H9 (cell line): ENCODE results near the gene SLC38A11. TPM values are rescaled to one million over a fixed set of nuclear protein-coding genes. Genes with fewer than 3 reads are reported as not detected.

Experiments used
- DNase-seq: peaks from one replicate; pipeline ENCODE4 v3.0.0-alpha.2; 2017
- H2AFZ ChIP-seq: one replicate; pipeline ENCODE4 v1.6.1; 2013; ENCODE audit warnings: mild to moderate bottlenecking, low read length, control low read depth, moderate library complexity
- H2AK5ac ChIP-seq: 2 replicates; pipeline ENCODE4 v1.6.1; 2013; ENCODE audit warnings: low read length, control low read depth, mixed read lengths; ENCODE audit not compliant: insufficient read length
- H2BK120ac ChIP-seq: one replicate; pipeline ENCODE4 v1.6.1; 2013; ENCODE audit warnings: low read depth, mild to moderate bottlenecking, low read length, control low read depth, inconsistent platforms; ENCODE audit not compliant: poor library complexity, severe bottlenecking
- H2BK12ac ChIP-seq: 2 replicates; pipeline ENCODE4 v1.6.1; 2013; ENCODE audit warnings: low read length, control low read depth, mixed read lengths, low read depth; ENCODE audit not compliant: insufficient read length
- H2BK15ac ChIP-seq: 2 replicates; pipeline ENCODE4 v1.6.1; 2013; ENCODE audit warnings: low read depth, low read length, control low read depth
- H2BK20ac ChIP-seq: one replicate; pipeline ENCODE4 v1.6.1; 2013; ENCODE audit warnings: low read depth, mild to moderate bottlenecking, low read length, control low read depth, inconsistent platforms; ENCODE audit not compliant: poor library complexity, severe bottlenecking
- H2BK5ac ChIP-seq: 2 replicates; pipeline ENCODE4 v1.6.1; 2013; ENCODE audit warnings: low read length, control low read depth, mixed read lengths; ENCODE audit not compliant: insufficient read length
- H3K14ac ChIP-seq: 2 replicates; pipeline ENCODE4 v1.6.1; 2013; ENCODE audit warnings: low read length, control low read depth; ENCODE audit not compliant: insufficient read depth
- H3K18ac ChIP-seq: 2 replicates; pipeline ENCODE4 v1.6.1; 2013; ENCODE audit warnings: low read depth, mild to moderate bottlenecking, mixed read lengths, low read length, control low read depth; ENCODE audit not compliant: insufficient read length
- H3K23ac ChIP-seq: 2 replicates; pipeline ENCODE4 v1.6.1; 2013; ENCODE audit warnings: low read length, control low read depth, mixed read lengths, low read depth; ENCODE audit not compliant: insufficient read length
- H3K23me2 ChIP-seq: 2 replicates; pipeline ENCODE4 v1.6.1; 2013; ENCODE audit warnings: low read depth, mild to moderate bottlenecking, mixed read lengths, low read length, control low read depth; ENCODE audit not compliant: insufficient read length, poor library complexity, severe bottlenecking
- H3K27ac ChIP-seq: 2 replicates; pipeline ENCODE4 v1.5.1; 2013; ENCODE audit warnings: low read length, control low read depth, mixed read lengths, low read depth; ENCODE audit not compliant: insufficient read length
- H3K27me3 ChIP-seq: 2 replicates; pipeline ENCODE4 v1.6.1; 2013; ENCODE audit warnings: low read length, control low read depth, inconsistent platforms; ENCODE audit not compliant: insufficient read depth
- H3K4ac ChIP-seq: 2 replicates; pipeline ENCODE4 v1.6.1; 2013; ENCODE audit warnings: low read depth, mild to moderate bottlenecking, control low read depth, inconsistent platforms, low read length, moderate library complexity
- H3K4me1 ChIP-seq: 2 replicates; pipeline ENCODE4 v1.6.1; 2013; ENCODE audit warnings: low read length, control low read depth, inconsistent platforms; ENCODE audit not compliant: insufficient read depth
- H3K4me2 ChIP-seq: 2 replicates; pipeline ENCODE4 v1.6.1; 2013; ENCODE audit warnings: low read length, control low read depth, mixed read lengths; ENCODE audit not compliant: insufficient read length, insufficient read depth
- H3K56ac ChIP-seq: 2 replicates; pipeline ENCODE4 v1.6.1; 2013; ENCODE audit warnings: low read depth, mild to moderate bottlenecking, mixed read lengths, low read length, control low read depth; ENCODE audit not compliant: insufficient read length
- H3K79me1 ChIP-seq: 2 replicates; pipeline ENCODE4 v1.6.1; 2013; ENCODE audit warnings: low read depth, mild to moderate bottlenecking, moderate library complexity, low read length, control low read depth, inconsistent platforms; ENCODE audit not compliant: insufficient read depth, poor library complexity, severe bottlenecking
- H3K79me2 ChIP-seq: 2 replicates; pipeline ENCODE4 v1.6.1; 2013; ENCODE audit warnings: low read length, control low read depth, inconsistent platforms; ENCODE audit not compliant: insufficient read depth
- H3K9ac ChIP-seq: 2 replicates; pipeline ENCODE4 v1.6.1; 2013; ENCODE audit warnings: low read length, control low read depth, mixed read lengths; ENCODE audit not compliant: insufficient read length; ENCODE audit errors: extremely low read depth
- H3K9me3 ChIP-seq: one replicate; pipeline ENCODE4 v1.6.1; 2013; ENCODE audit warnings: low read depth, low read length, inconsistent platforms; ENCODE audit not compliant: control insufficient read depth
- H3T11ph ChIP-seq: one replicate; pipeline ENCODE4 v1.6.1; 2013; ENCODE audit warnings: mild to moderate bottlenecking, low read length, control low read depth, inconsistent platforms
- H4K20me1 ChIP-seq: one replicate; pipeline ENCODE4 v1.6.1; 2013; ENCODE audit not compliant: control insufficient read depth, insufficient read length, insufficient read depth
- H4K5ac ChIP-seq: 2 replicates; pipeline ENCODE4 v1.6.1; 2013; ENCODE audit warnings: low read depth, mild to moderate bottlenecking, mixed read lengths, low read length, control low read depth; ENCODE audit not compliant: insufficient read length
- H4K8ac ChIP-seq: replicated peaks from 2 replicates; pipeline ENCODE4 v1.6.1; 2013; ENCODE audit warnings: low read length, control low read depth, mixed read lengths, low read depth; ENCODE audit not compliant: insufficient read length
- H4K91ac ChIP-seq: 2 replicates; pipeline ENCODE4 v1.6.1; 2013; ENCODE audit warnings: low read depth, mild to moderate bottlenecking, moderate library complexity, mixed read lengths, low read length, control low read depth; ENCODE audit not compliant: insufficient read length
- H3K27ac Mint-ChIP-seq, 3 experiments: 2 replicates in 2 of 3; 3 replicates in 1 of 3; pipeline ENCODE4 v1.8.0; 2020 to 2021; ENCODE audit warnings: mixed read lengths in 3 of 3, mild to moderate bottlenecking in 1 of 3, moderate library complexity in 1 of 3
- H3K27me3 Mint-ChIP-seq: 2 replicates; pipeline ENCODE4 v1.8.0; 2021; ENCODE audit warnings: low read depth, mild to moderate bottlenecking, moderate library complexity, mixed read lengths
- H3K36me3 Mint-ChIP-seq, 3 experiments: 2 replicates in 2 of 3; 3 replicates in 1 of 3; pipeline ENCODE4 v1.8.0; 2020 to 2021; ENCODE audit warnings: low read depth in 3 of 3, mixed read lengths in 3 of 3; ENCODE audit not compliant: insufficient read depth in 1 of 3
- H3K4me1 Mint-ChIP-seq, 2 experiments: 2 replicates each; pipeline ENCODE4 v1.8.0; 2020; ENCODE audit warnings: mixed read lengths in 2 of 2
- H3K4me3 Mint-ChIP-seq, 2 experiments: 2 replicates in 1 of 2; 3 replicates in 1 of 2; pipeline ENCODE4 v1.8.0; 2020 to 2021; ENCODE audit warnings: mild to moderate bottlenecking in 2 of 2, mixed read lengths in 2 of 2, moderate library complexity in 1 of 2
- H3K9me3 Mint-ChIP-seq, 2 experiments: 2 replicates in 1 of 2; 3 replicates in 1 of 2; pipeline ENCODE4 v1.8.0; 2020; ENCODE audit warnings: mild to moderate bottlenecking in 2 of 2, mixed read lengths in 2 of 2, moderate library complexity in 1 of 2
- CTCF ChIP-seq: fragments of 200-600 bp; sonication (generic); conservative IDR thresholded peaks from 3 replicates; pipeline ENCODE4 v1.8.0; 2021; ENCODE audit warnings: antibody characterized with exemption, mild to moderate bottlenecking
- whole genome bisulfite sequencing: extraction: QIAGEN DNeasy Blood & Tissue Kit; methylation state at CpG from one replicate; pipeline ENCODE4 v1.1.7; 2013; ENCODE audit warnings: missing lambda C conversion rate, low lambda C conversion rate, mixed read lengths; ENCODE audit not compliant: insufficient read length; ENCODE audit errors: extremely low coverage; 5-methylcytosine and 5-hydroxymethylcytosine counted together
- total RNA-seq: library from RNA; stranded (reverse); gene quantifications from 2 replicates; pipeline ENCODE4 v1.2.1, GENCODE V29; 2021

The SLC38A11 gene
- total RNA-seq, 1 experiment from 2014 or later = not detected

DNA sequence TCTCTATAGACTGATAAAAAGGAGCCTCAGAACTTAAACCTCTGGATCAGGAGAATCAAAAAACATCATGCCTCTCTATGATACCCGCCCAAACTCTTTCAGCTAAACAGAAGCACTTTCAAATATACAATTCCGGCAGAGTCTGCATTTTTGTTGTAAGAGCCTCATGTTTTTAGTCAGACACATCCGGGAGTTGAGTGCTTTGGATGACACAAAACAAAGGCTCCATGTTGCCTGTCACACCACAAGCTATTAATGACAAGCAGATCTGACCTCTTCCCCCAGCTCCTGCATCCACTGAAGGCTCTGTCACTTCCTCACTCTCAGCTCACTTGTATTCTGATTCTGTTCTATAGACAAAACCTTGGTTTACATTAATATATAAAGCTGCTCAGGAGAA, 33.2 kb downstream of the SLC38A11 start:
- H2BK5ac ChIP-seq = no peak overlapping the region
- no peak overlapping the region for H3K18ac ChIP-seq
- peaks cover 7% of the 10 kb centered on the region in 2 experiments for H3K4me1 Mint-ChIP-seq
- no peak overlapping the region for H3K4ac ChIP-seq
- no peaks in the 10 kb centered on the region for H3K9me3 ChIP-seq
- H3K27me3 Mint-ChIP-seq = no peaks in the 10 kb centered on the region
- no peak overlapping the region for H2BK20ac ChIP-seq
- no peak overlapping the region for H4K91ac ChIP-seq
- no peaks in the 10 kb centered on the region for H3K4me1 ChIP-seq
- H3K79me2 ChIP-seq = no peaks in the 10 kb centered on the region
- no peak overlapping the region for H2BK120ac ChIP-seq
- H3K36me3 Mint-ChIP-seq = no peaks in the 10 kb centered on the region
- no peak overlapping the region for H3K14ac ChIP-seq
- no peak overlapping the region for H2AFZ ChIP-seq
- H4K8ac ChIP-seq = no peak overlapping the region
- no CpG with 5 or more reads among the region's 3 CpGs for WGBS
- no peak overlapping the region for H4K5ac ChIP-seq
- H3K27ac Mint-ChIP-seq = peak overlapping the region in 1 of 3 experiments; percentile 21; a peak in 1 of 7 replicates
- no peak overlapping the region for H2AK5ac ChIP-seq
- H3K56ac ChIP-seq = no peak overlapping the region
- no peaks in the 10 kb centered on the region for H3K79me1 ChIP-seq
- TF ChIP-seq CTCF = no peak
- H3K9ac ChIP-seq = no peak overlapping the region
- H3K27ac ChIP-seq = no peak overlapping the region
- H3K4me3 Mint-ChIP-seq = no peak overlapping the region
- no peak overlapping the region for H2BK12ac ChIP-seq
- no peaks in the 10 kb centered on the region for H4K20me1 ChIP-seq
- DNase-seq = no peak
- H3K9me3 Mint-ChIP-seq = no peaks in the 10 kb centered on the region
- no peak overlapping the region for H3K4me2 ChIP-seq
- H2BK15ac ChIP-seq = no peak overlapping the region
- no peaks in the 10 kb centered on the region for H3K27me3 ChIP-seq
- no peaks in the 10 kb centered on the region for H3K23me2 ChIP-seq
- H3T11ph ChIP-seq = no peak overlapping the region
- no peak overlapping the region for H3K23ac ChIP-seq
